ENCODE measurements around the gene ANKRD63.

Gene ANKRD63

GRCh38 chr15:40307421-40308211, 24.8 kb upstream of the ANKRD63 start, which contains the start of gene PLCB2:
Gene PLCB2 (minus strand): TSS chr15:40307935. CDS start chr15:40307672, 263 bp downstream.
- DNase-seq (ENCODE audit: low read depth) = no peak
- TF ChIP-seq CTCF (IDR thresholded peaks at IDR 0.05; ENCODE audit: low read length, missing control alignments) = peak; percentile 27
- H3K4me3 ChIP-seq (replicated peaks; ENCODE audit: low read depth, low read length) = no peak within 1 kb of the TSS

- DNase-seq (ENCODE audit: low read depth) = no peak
- no peak overlapping the region for H3K4me3 ChIP-seq (replicated peaks; ENCODE audit: low read depth, low read length)
These were observed 24.0 kb upstream of the ANKRD63 start for GRCh38 chr15:40306908-40307307.

GRCh38 chr15:40306371-40306770, 23.5 kb upstream of the ANKRD63 start:
- DNase-seq (ENCODE audit: low read depth) = no peak
- H3K4me3 ChIP-seq (replicated peaks; ENCODE audit: low read depth, low read length) = no peak overlapping the region
- no peak for TF ChIP-seq CTCF (IDR thresholded peaks at IDR 0.05; ENCODE audit: low read length, missing control alignments)

More at GRCh38 chr15:40306908-40307307, 24.0 kb upstream of the ANKRD63 start:
- no peak for TF ChIP-seq CTCF (IDR thresholded peaks at IDR 0.05; ENCODE audit: low read length, missing control alignments)

GRCh38 chr15:40305281-40305680, 22.4 kb upstream of the ANKRD63 start:
- no peak for DNase-seq (ENCODE audit: low read depth)
- H3K4me3 ChIP-seq (replicated peaks; ENCODE audit: low read depth, low read length) = no peak overlapping the region
- TF ChIP-seq CTCF (IDR thresholded peaks at IDR 0.05; ENCODE audit: low read length, missing control alignments) = no peak

- H3K4me3 ChIP-seq (replicated peaks; ENCODE audit: low read depth, low read length) = no peak overlapping the region
- no peak for TF ChIP-seq CTCF (IDR thresholded peaks at IDR 0.05; ENCODE audit: low read length, missing control alignments)
These were observed 20.7 kb upstream of the ANKRD63 start for GRCh38 chr15:40303576-40303975.

GRCh38 chr15:40302981-40303380, 20.1 kb upstream of the ANKRD63 start:
- H3K4me3 ChIP-seq (replicated peaks; ENCODE audit: low read depth, low read length) = no peak overlapping the region
- no peak for TF ChIP-seq CTCF (IDR thresholded peaks at IDR 0.05; ENCODE audit: low read length, missing control alignments)

More at GRCh38 chr15:40303576-40303975, 20.7 kb upstream of the ANKRD63 start:
- DNase-seq (ENCODE audit: low read depth) = no peak

More at GRCh38 chr15:40302981-40303380, 20.1 kb upstream of the ANKRD63 start:
- no peak for DNase-seq (ENCODE audit: low read depth)

Data from fibroblast of pulmonary artery (primary cell).